Lung (tissue), 12 donors: ENCODE data around the gene GTF3C5. TPM values are rescaled to one million over a fixed set of nuclear protein-coding genes. Genes with fewer than 3 reads are reported as not detected.

Experiments
- ATAC-seq: fragments of 200-7000 bp; cut with Tn5 transposase; one replicate; pipeline ENCODE4 v1.9.1; 2020; ENCODE audit warnings: moderate number of reproducible peaks; ENCODE audit not compliant: insufficient read depth, low FRiP score
- DNase-seq, 3 donors: peaks; one replicate each; pipeline ENCODE4 v3.0.0-alpha.2; 2013 to 2017
- H3K27ac ChIP-seq, 2 donors: one replicate each; pipeline ENCODE4 v1.5.1; 2013; ENCODE audit warnings: mild to moderate bottlenecking in 2 of 2, moderate library complexity in 2 of 2, control low read depth in 1 of 2, inconsistent platforms in 1 of 2, low read depth in 1 of 2, low read length in 1 of 2
- H3K27me3 ChIP-seq, 3 donors: one replicate each; pipeline ENCODE4 v1.5.1; 2013; ENCODE audit warnings: low read length in 2 of 3; ENCODE audit not compliant: control insufficient read depth in 3 of 3, insufficient read depth in 3 of 3
- H3K36me3 ChIP-seq, 4 donors: one replicate each; pipeline ENCODE4 v1.5.1; 2013; ENCODE audit warnings: low read length in 4 of 4, mild to moderate bottlenecking in 1 of 4, moderate library complexity in 1 of 4; ENCODE audit not compliant: control insufficient read depth in 4 of 4, insufficient read depth in 4 of 4
- H3K4me1 ChIP-seq, 5 donors: one replicate each; pipeline ENCODE4 v1.5.1; 2013; ENCODE audit warnings: low read length in 5 of 5, mild to moderate bottlenecking in 2 of 5, moderate library complexity in 1 of 5; ENCODE audit not compliant: control insufficient read depth in 5 of 5, insufficient read depth in 5 of 5
- H3K4me3 ChIP-seq: one replicate; pipeline ENCODE4 v1.5.1; 2013; ENCODE audit warnings: mild to moderate bottlenecking, control low read depth, moderate library complexity
- H3K9ac ChIP-seq, 2 donors: one replicate each; pipeline ENCODE4 v1.5.1; 2013; ENCODE audit warnings: low read length in 2 of 2, control low read depth in 1 of 2; ENCODE audit not compliant: insufficient read depth in 1 of 2
- H3K9me3 ChIP-seq, 4 donors: one replicate each; pipeline ENCODE4 v1.5.1; 2013; ENCODE audit warnings: low read length in 3 of 4, mild to moderate bottlenecking in 1 of 4, moderate library complexity in 1 of 4; ENCODE audit not compliant: control insufficient read depth in 4 of 4, insufficient read depth in 3 of 4
- WGBS, 2 donors: extraction: QIAGEN DNeasy Blood & Tissue Kit; methylation state at CpG; one replicate each; pipeline ENCODE4 v1.1.7; 2013; 5-methylcytosine and 5-hydroxymethylcytosine counted together
- polyA plus RNA-seq, 2 donors: library from polyadenylated mRNA; stranded (reverse); fragments of 200-250 nt; gene quantifications; one replicate each; pipeline ENCODE4 v1.2.1, GENCODE V29; 2013
- total RNA-seq, 2 donors: library from RNA; depleted of rRNA in 1 of 2; stranded (reverse); fragments of >200 nt in 1 of 2; gene quantifications; one replicate each; pipeline ENCODE4 v1.2.1, GENCODE V29; 2014 to 2021
- TF ChIP-seq, protein P1 (sequence below): IDR thresholded peaks from 2 replicates; pipeline ENCODE4 v1.5.1; 2012; ENCODE audit warnings: mild to moderate bottlenecking; ENCODE audit errors: control extremely low read depth, extremely low read depth
- donor health status: control.
- donor health status: control.
- donor health status: Bipolar disorder and iron deficiency.
- donor health status: healthy.
- donor health status: DM: yes; HTN: yes; CAD: no.

Gene GTF3C5
- total and polyA plus RNA-seq, 4 donors: 41.0 to 60.0 (median 45.5) TPM

DNA sequence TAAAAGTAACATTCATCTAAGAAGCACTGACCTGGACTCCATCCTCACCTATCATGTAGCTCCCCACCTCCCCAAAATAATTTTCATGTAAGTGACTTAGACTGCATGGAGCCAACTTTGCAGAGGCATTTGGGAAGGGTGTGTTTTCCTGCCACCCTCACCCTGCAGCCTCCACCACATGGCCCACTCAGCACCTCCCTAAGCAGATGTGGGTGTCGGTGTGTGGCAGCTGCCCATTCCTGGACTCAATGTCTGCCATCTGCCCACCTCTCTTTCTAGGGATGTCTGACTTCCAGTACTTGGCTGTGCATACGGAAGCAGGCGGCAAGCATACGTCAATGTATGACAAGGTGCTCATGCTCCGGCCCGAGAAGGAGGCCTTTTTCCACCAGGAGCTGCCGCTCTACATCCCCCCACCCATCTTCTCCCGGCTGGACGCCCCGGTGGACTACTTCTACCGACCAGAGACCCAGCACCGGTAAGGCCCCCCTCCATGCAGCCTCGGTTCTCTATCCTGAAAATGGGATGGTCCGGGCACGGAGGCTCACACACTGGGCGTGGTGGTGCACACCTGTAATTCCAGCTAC, 12.7 kb downstream of the GTF3C5 start:
- no peaks in the 10 kb centered on the region for H3K4me1 ChIP-seq
- H3K9ac ChIP-seq: no peak overlapping the region
- DNase-seq (no peak), ATAC-seq (no peak)
- no peak overlapping the region for H3K4me3 ChIP-seq
- no peak overlapping the region for H3K27ac ChIP-seq
- H3K36me3 ChIP-seq: peaks cover 16 to 44% (median 33%) of the 10 kb centered on the region in 4 donors
- TF ChIP-seq, protein P1, sequence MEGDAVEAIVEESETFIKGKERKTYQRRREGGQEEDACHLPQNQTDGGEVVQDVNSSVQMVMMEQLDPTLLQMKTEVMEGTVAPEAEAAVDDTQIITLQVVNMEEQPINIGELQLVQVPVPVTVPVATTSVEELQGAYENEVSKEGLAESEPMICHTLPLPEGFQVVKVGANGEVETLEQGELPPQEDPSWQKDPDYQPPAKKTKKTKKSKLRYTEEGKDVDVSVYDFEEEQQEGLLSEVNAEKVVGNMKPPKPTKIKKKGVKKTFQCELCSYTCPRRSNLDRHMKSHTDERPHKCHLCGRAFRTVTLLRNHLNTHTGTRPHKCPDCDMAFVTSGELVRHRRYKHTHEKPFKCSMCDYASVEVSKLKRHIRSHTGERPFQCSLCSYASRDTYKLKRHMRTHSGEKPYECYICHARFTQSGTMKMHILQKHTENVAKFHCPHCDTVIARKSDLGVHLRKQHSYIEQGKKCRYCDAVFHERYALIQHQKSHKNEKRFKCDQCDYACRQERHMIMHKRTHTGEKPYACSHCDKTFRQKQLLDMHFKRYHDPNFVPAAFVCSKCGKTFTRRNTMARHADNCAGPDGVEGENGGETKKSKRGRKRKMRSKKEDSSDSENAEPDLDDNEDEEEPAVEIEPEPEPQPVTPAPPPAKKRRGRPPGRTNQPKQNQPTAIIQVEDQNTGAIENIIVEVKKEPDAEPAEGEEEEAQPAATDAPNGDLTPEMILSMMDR: no peak
- H3K27me3 ChIP-seq: no peaks in the 10 kb centered on the region
- WGBS, 2 donors: 94 to 97% methylated on average over 16 of the region's 16 CpGs
- no peaks in the 10 kb centered on the region for H3K9me3 ChIP-seq

DNA sequence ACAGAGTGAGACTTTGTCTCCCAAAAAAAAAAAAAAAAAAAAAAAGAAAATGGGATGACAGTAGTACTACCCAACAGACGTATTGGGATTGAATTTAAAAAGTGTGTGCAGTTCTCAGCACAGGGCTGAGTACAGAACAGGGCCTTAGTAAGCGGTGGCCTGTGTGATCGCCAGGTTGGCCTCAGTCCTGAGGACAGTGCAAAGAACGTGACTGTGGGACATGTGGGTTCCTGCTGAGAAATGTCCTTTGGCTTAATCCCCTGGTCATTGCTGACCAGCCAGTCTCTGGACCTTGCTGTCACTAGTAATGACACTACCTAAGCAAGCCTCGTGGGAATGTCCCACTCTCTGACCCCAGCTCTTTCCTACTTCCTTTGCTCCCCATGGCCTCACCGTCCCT, 13.3 kb downstream of the GTF3C5 start:
- Histone ChIP-seq H3K9ac (no peak overlapping the region), H3K9me3 (no peaks in the 10 kb centered on the region), H3K4me3 (no peak overlapping the region), H3K36me3 (peaks cover 16 to 46% (median 36%) of the 10 kb centered on the region in 4 donors), H3K27ac (no peak overlapping the region), H3K4me1 (no peaks in the 10 kb centered on the region), H3K27me3 (no peaks in the 10 kb centered on the region)
- ATAC-seq (no peak), DNase-seq (no peak)
- 92 to 95% methylated on average over 6 of the region's 6 CpGs for WGBS, 2 donors
- TF ChIP-seq, protein P1: no peak

DNA sequence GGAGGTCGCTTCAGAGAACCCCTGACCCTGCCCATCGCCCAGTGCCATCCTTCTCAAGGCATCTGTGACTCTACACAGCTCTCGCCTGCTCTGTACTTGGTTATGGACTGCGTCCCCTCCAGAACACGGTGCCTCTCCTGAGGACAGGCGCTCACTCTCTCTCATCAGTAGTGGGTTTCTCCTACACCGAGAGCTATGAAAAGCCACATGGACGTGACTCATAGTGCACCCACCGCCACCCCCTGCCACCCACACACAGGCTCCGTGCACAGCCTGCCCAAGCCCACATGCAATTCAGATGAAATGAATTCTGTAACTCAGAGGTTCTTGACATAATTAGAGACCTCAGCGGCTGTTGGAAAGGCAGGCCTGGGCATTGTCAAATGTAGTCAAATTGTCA, 13.9 kb downstream of the GTF3C5 start:
- TF ChIP-seq, protein P1: no peak
- 93 to 97% methylated on average over 11 of the region's 11 CpGs for whole genome bisulfite sequencing, 2 donors
- no peaks in the 10 kb centered on the region for H3K9me3 ChIP-seq
- H3K27me3 ChIP-seq: no peaks in the 10 kb centered on the region
- no peak overlapping the region for H3K4me3 ChIP-seq
- H3K27ac ChIP-seq: no peak overlapping the region
- no peak overlapping the region for H3K9ac ChIP-seq
- ATAC-seq: no peak
- DNase-seq: no peak
- H3K4me1 ChIP-seq: no peaks in the 10 kb centered on the region
- peaks cover 16 to 47% (median 36%) of the 10 kb centered on the region in 4 donors for H3K36me3 ChIP-seq

DNA sequence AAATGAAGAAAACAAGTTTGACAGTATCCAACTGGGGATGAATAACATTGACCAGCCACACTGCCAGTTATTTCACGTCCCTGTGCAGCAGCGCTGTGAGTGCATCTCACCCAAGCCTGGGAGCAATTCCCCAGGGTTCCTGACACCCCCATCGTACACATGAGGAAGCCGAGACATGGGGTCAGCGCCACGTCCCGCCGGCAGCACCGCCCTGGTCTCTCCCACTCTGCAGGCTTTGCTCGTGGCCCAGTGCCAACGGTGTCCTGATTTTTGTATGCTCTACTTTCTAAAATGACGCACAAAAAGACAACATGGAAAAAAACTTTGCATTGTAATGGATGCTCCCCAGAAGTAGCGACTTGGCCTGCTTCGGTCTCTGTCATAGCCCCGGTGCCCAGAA, 14.3 kb downstream of the GTF3C5 start:
- H3K9ac ChIP-seq: no peak overlapping the region
- H3K27ac ChIP-seq: no peak overlapping the region
- no peaks in the 10 kb centered on the region for H3K4me1 ChIP-seq
- H3K9me3 ChIP-seq: no peaks in the 10 kb centered on the region
- H3K4me3 ChIP-seq: no peak overlapping the region
- TF ChIP-seq, protein P1: no peak
- ATAC-seq: no peak
- peaks cover 16 to 48% (median 40%) of the 10 kb centered on the region in 4 donors for H3K36me3 ChIP-seq
- H3K27me3 ChIP-seq: no peaks in the 10 kb centered on the region
- 96% methylated on average over 15 of the region's 15 CpGs for WGBS, 2 donors
- DNase-seq: no peak
